ENCODE data around the gene SCMH1.

- TF ChIP-seq CTCF (IDR thresholded peaks at IDR 0.05; ENCODE audit: insufficient read depth, low read length, poor library complexity, severe bottlenecking) (no peak), EZH2phosphoT487 (conservative IDR thresholded peaks at IDR 0.05; ENCODE audit: low read length) (no peak)
These were observed 141.9 kb downstream of the SCMH1 start for GRCh38 chr1:41100170-41100569.
